ENCODE results near the gene ESR1.

Gene ESR1

DNA sequence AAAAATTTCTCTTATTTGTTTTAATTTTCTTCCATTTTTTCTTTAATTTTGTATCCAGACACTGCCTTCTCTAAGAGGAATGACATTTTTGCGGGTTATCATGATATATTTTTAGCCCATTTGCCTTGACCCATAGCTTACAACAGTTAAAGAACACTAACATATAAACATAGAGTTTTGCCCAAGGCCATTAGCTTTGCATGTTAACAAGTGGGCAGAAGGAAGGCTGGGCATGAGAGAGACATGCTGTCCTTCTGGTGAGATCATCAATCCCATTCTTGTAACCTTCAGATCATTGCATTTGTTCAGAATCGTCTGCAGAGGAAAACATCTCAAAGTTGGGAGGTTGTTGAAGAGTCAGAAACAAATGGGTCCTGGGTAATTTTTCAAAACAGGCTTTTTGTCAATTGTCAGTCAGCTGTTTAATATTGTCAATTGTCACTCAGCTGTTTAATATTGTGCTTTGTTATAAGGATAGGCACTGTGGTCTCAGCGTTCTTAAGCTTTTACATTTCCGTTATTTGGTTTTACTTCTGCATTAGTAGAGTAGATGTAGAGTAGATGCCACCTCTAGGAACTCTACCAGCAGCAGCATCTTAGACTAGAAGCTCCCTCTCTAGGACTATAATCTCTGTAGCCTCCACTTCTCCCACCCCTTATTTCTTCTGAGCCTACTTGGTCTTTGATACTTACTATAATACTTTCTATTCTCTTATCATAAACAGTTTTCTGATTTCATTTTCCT lies 243.1 kb downstream of the ESR1 start:
- H3K4me1 ChIP-seq (ENCODE audit: control insufficient read depth, insufficient read depth, low read length): no peaks in the 10 kb centered on the region
- H3K36me3 ChIP-seq (ENCODE audit: control insufficient read depth, insufficient read depth, low read length): no peaks in the 10 kb centered on the region

DNA sequence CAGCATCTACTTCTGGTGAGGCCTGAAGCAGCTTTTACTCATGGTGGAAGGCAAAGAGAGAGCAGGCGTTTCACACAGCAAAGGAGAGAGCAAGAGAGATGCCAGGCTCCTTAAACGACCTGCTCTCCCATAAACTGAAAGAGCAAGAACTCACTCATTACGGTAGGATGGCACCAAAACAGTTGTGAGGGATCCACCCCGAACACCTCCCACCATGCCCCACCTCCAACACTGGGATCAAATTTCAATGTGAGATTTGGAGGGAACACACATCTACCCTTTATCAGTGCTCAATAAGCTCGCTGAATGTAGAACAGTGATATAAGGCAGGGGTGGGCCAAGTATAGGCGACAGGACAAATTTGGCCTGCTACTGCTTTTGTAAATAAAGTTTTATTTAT lies 244.6 kb downstream of the ESR1 start:
- Histone ChIP-seq H3K27me3 (ENCODE audit: control insufficient read depth, insufficient read depth, low read length) (no peaks in the 10 kb centered on the region), H3K4me1 (ENCODE audit: control insufficient read depth, insufficient read depth, low read length) (no peaks in the 10 kb centered on the region), H3K36me3 (ENCODE audit: control insufficient read depth, insufficient read depth, low read length) (no peaks in the 10 kb centered on the region), H3K9me3 (ENCODE audit: control insufficient read depth, low read length) (no peaks in the 10 kb centered on the region), H3K4me3 (ENCODE audit: low read length) (no peak overlapping the region), H3K9ac (ENCODE audit: low read length) (no peak overlapping the region)

More for the DNA sequence above, 243.1 kb downstream of the ESR1 start:
- Histone ChIP-seq H3K9ac (ENCODE audit: low read length) (no peak overlapping the region), H3K27me3 (ENCODE audit: control insufficient read depth, insufficient read depth, low read length) (no peaks in the 10 kb centered on the region), H3K9me3 (ENCODE audit: control insufficient read depth, low read length) (no peaks in the 10 kb centered on the region), H3K4me3 (ENCODE audit: low read length) (no peak overlapping the region)

DNA sequence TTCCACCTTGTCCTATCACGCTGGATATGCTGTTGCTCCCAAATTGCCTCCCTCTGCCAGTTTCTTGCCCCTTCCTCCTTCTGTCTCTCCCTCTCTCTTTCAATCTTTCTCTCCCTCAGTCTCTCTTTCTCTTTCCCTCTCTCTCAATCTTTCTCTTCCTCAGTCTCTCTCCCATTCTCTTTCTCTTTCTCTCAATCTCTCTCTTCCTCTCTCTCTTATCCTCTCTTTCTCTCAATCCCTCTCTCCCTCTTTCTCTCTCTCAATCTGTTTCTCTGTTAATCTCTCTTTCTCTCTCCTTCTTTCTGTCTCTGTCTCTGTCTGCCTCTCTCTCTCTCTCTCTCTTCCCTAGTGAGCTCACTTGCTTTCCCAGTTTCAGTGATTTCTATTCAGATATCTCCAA lies 245.8 kb downstream of the ESR1 start:
- Histone ChIP-seq H3K4me1 (ENCODE audit: control insufficient read depth, insufficient read depth, low read length) (no peaks in the 10 kb centered on the region), H3K9me3 (ENCODE audit: control insufficient read depth, low read length) (no peaks in the 10 kb centered on the region), H3K27me3 (ENCODE audit: control insufficient read depth, insufficient read depth, low read length) (no peaks in the 10 kb centered on the region), H3K36me3 (ENCODE audit: control insufficient read depth, insufficient read depth, low read length) (no peaks in the 10 kb centered on the region), H3K4me3 (ENCODE audit: low read length) (no peak overlapping the region), H3K9ac (ENCODE audit: low read length) (no peak overlapping the region)

DNA sequence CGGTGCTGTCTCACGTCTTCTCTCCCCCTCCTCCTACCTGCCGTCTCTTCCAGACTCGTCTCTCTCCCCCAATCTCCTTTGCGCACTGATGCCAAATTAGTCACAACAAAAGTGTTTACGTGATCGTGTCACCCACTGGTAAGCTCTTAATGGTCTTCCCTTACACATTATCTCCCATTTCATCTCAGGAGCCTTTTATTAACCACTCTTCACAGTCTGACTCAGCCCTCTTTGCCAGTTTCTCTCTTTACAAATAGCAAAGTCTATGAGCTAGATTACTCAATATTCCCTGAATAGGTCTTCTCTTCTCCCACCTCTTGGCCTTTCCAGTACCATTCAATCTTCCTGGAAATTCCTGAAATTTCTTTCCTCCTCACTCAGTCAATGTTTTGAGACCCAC lies 247.0 kb downstream of the ESR1 start:
- no peak overlapping the region for H3K9ac ChIP-seq (ENCODE audit: low read length)
- no peaks in the 10 kb centered on the region for H3K4me1 ChIP-seq (ENCODE audit: control insufficient read depth, insufficient read depth, low read length)
- H3K27me3 ChIP-seq (ENCODE audit: control insufficient read depth, insufficient read depth, low read length): no peaks in the 10 kb centered on the region

DNA sequence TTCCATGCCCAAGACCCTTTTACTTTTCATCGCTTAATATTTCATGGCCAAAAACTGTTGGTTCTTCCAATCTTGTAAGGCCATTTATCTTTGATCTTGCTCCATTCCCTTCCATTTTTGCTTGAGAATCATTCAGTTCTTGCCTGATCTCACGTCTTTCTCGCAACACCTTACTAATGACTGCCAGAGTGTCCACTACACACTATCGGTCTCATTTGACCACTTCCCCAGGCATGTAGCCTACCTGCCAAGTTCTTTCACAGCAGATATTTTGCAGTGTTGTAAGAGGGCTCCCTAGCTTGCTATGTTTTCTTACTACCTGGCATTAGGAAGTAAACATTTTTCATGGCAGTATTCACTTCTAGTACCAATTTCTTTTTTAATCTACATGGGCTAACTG lies 248.0 kb downstream of the ESR1 start:
- H3K9ac ChIP-seq (ENCODE audit: low read length): no peak overlapping the region
- no peaks in the 10 kb centered on the region for H3K9me3 ChIP-seq (ENCODE audit: control insufficient read depth, low read length)
- H3K36me3 ChIP-seq (ENCODE audit: control insufficient read depth, insufficient read depth, low read length): no peaks in the 10 kb centered on the region
- no peaks in the 10 kb centered on the region for H3K27me3 ChIP-seq (ENCODE audit: control insufficient read depth, insufficient read depth, low read length)
- H3K4me3 ChIP-seq (ENCODE audit: low read length): no peak overlapping the region
- H3K4me1 ChIP-seq (ENCODE audit: control insufficient read depth, insufficient read depth, low read length): no peaks in the 10 kb centered on the region

More for the DNA sequence above, 247.0 kb downstream of the ESR1 start:
- Histone ChIP-seq H3K4me3 (ENCODE audit: low read length) (no peak overlapping the region), H3K9me3 (ENCODE audit: control insufficient read depth, low read length) (no peaks in the 10 kb centered on the region), H3K36me3 (ENCODE audit: control insufficient read depth, insufficient read depth, low read length) (no peaks in the 10 kb centered on the region)

DNA sequence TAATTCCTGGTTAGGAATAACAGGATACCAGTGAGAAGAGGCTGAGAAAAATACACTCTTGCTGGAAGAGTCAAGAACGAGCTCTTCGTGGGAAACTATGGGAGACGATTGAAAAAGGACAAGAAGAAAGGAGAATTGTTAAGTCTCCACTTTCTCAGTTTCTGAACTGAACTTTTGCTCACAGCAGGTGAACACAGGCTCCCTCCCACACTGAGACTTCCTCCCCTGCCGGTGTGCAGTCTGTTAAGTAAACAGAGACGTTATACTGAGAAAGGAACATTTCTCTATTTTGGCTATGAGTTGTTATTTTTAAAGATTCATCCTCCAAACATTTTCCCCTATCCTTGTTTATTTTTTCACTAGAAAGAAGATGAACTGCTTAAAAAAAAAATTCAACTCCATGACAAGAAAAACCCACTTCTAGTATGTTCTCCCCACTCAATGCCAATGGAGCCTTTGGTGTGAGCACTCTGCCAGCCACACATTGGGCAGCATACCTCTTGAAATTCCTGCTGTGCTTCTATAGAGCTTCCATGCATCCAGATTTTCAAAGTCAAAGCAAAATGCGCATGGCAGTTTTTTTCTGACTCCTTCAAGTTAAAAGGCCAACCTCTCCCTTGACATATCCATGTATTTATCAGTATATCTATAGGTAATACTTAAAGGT lies 250.5 kb downstream of the ESR1 start:
- H3K9me3 ChIP-seq (ENCODE audit: control insufficient read depth, low read length): no peaks in the 10 kb centered on the region
- no peaks in the 10 kb centered on the region for H3K27me3 ChIP-seq (ENCODE audit: control insufficient read depth, insufficient read depth, low read length)
- H3K4me1 ChIP-seq (ENCODE audit: control insufficient read depth, insufficient read depth, low read length): no peaks in the 10 kb centered on the region

DNA sequence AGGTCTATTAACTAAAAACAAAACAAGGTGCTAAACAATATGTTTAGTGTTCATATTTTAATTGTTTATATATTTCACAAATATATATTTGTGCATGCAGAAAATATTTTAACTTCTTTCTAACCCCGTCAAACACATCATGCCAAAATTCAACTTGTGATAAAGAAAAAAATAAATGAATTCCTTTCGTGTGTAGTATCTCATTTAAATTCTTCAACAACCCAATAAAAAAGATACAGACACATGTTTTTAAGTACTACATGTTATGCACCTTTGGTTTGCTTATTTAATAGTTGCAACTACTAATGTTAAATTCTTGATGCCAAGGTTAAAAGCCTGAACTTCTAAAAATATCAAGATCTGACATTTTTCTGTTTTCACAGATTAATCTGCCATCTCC lies 252.4 kb downstream of the ESR1 start:
- Histone ChIP-seq H3K9ac (ENCODE audit: low read length) (no peak overlapping the region), H3K9me3 (ENCODE audit: control insufficient read depth, low read length) (no peaks in the 10 kb centered on the region), H3K4me1 (ENCODE audit: control insufficient read depth, insufficient read depth, low read length) (no peaks in the 10 kb centered on the region), H3K4me3 (ENCODE audit: low read length) (no peak overlapping the region), H3K36me3 (ENCODE audit: control insufficient read depth, insufficient read depth, low read length) (no peaks in the 10 kb centered on the region), H3K27me3 (ENCODE audit: control insufficient read depth, insufficient read depth, low read length) (no peaks in the 10 kb centered on the region)

More for the DNA sequence above, 250.5 kb downstream of the ESR1 start:
- no peak overlapping the region for H3K9ac ChIP-seq (ENCODE audit: low read length)
- H3K36me3 ChIP-seq (ENCODE audit: control insufficient read depth, insufficient read depth, low read length): no peaks in the 10 kb centered on the region
- no peak overlapping the region for H3K4me3 ChIP-seq (ENCODE audit: low read length)

DNA sequence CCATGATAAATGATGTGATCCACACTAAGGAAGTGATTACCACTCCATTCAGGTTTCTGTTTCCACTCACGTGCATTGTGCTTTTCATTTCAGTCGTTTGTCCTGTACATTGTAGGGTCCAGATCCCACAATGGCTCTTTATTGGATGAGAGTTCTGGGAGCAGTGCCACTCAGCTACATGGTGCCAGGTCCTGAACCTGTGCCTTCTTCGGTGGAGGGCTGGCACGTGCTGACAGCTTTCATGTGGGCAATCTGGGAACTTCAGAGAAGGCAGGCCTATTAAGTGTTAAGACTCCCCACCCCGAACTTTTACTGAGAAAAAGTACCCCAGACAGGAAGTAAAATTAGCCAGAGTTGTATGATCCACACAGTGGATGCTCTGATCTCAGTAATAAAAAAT lies 255.0 kb downstream of the ESR1 start:
- no peaks in the 10 kb centered on the region for H3K4me1 ChIP-seq (ENCODE audit: control insufficient read depth, insufficient read depth, low read length)
- no peaks in the 10 kb centered on the region for H3K36me3 ChIP-seq (ENCODE audit: control insufficient read depth, insufficient read depth, low read length)
- no peaks in the 10 kb centered on the region for H3K27me3 ChIP-seq (ENCODE audit: control insufficient read depth, insufficient read depth, low read length)
- no peaks in the 10 kb centered on the region for H3K9me3 ChIP-seq (ENCODE audit: control insufficient read depth, low read length)
- no peak overlapping the region for H3K9ac ChIP-seq (ENCODE audit: low read length)
- H3K4me3 ChIP-seq (ENCODE audit: low read length): no peak overlapping the region

DNA sequence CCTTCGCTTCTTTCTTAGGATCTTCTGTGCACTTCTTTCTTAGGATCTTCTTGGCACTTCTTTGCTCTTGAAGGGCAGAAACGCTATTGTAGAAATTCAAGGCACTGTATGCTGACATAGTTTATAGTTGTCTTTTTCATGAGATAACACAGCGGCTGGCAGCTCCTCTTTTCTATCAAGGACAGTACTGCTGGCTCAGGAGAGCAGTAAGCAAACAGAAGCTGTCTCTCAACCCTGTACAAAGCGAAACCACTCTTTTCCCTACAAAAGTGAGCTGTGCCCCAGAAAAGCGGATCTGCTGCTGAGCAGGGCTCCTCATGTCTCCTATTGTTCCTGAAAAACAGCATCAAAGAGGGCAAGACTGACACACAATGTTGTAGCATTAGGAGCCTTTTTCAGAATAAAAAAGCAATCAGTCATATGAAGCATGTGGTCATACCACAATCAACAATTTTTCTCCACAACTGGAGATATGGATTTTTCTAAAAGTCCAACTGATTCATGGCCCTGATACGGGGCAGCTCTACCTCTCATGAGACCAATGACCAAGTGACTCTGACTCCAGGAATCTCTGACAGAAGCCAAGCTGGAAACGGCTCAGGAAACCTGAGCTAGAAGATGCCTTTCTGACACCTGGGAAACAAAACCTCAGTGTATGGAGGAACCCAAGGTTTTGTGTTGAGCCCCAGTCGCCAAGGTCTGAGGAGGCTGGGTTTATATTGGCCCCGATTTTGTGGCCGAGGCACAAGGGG lies 255.9 kb downstream of the ESR1 start:
- Histone ChIP-seq H3K27me3 (ENCODE audit: control insufficient read depth, insufficient read depth, low read length) (no peaks in the 10 kb centered on the region), H3K9me3 (ENCODE audit: control insufficient read depth, low read length) (no peaks in the 10 kb centered on the region), H3K36me3 (ENCODE audit: control insufficient read depth, insufficient read depth, low read length) (no peaks in the 10 kb centered on the region), H3K4me3 (ENCODE audit: low read length) (no peak overlapping the region), H3K4me1 (ENCODE audit: control insufficient read depth, insufficient read depth, low read length) (no peaks in the 10 kb centered on the region), H3K9ac (ENCODE audit: low read length) (no peak overlapping the region)

DNA sequence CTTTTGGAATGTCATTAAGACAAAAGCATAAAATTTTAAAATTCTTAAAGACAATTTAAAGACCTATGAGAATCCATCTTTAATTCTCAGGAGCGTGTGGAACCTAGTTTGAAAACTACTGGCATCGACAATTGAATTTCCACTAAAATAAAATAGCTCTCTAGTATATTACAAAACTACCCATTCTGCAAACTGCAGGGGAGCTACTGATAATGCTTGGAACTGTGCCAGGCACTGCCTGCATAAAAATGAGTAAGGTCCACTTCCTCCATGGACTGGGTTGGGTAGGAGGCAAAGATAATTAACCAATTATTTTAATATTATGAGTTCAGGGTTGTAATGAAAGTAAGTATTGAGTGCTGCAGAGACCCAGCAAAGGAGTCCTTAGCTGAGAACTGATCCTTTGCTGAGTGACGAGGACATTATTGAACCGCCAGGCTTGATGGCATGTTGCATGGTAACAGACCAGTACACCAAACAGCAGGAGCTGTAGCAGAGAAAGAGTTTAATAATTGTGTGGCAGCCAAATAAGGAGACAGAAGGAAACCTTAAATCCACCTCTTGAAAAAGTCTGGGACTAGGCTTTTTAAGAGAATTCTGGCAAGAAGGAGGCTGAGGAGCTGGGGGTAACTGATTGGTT lies 261.3 kb downstream of the ESR1 start:
- Histone ChIP-seq H3K36me3 (ENCODE audit: control insufficient read depth, insufficient read depth, low read length) (no peaks in the 10 kb centered on the region), H3K4me1 (ENCODE audit: control insufficient read depth, insufficient read depth, low read length) (no peaks in the 10 kb centered on the region)

DNA sequence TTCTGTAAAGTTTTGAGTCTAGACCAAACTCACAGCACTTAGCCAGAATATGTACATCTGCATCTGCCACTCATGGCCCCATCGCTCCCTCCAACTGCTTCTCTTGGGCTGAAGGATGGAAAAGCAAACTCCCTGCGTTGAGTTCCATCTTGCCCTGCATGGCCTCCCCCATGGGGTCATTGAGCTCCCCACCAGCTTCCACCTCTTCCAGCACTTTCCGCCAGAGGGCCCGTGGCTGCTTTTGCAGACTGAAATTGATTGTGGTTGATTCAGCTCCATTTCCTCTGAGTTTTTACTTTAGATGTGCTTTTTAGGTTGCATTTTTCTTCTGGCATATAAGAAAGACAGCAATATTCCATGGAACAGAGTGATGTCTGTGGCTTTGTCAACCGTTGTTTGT lies 263.1 kb downstream of the ESR1 start:
- Histone ChIP-seq H3K27me3 (ENCODE audit: control insufficient read depth, insufficient read depth, low read length) (no peaks in the 10 kb centered on the region), H3K4me1 (ENCODE audit: control insufficient read depth, insufficient read depth, low read length) (no peaks in the 10 kb centered on the region), H3K9ac (ENCODE audit: low read length) (no peak overlapping the region), H3K9me3 (ENCODE audit: control insufficient read depth, low read length) (no peaks in the 10 kb centered on the region), H3K36me3 (ENCODE audit: control insufficient read depth, insufficient read depth, low read length) (no peaks in the 10 kb centered on the region), H3K4me3 (ENCODE audit: low read length) (no peak overlapping the region)

More for the DNA sequence above, 261.3 kb downstream of the ESR1 start:
- H3K9ac ChIP-seq (ENCODE audit: low read length): no peak overlapping the region
- H3K9me3 ChIP-seq (ENCODE audit: control insufficient read depth, low read length): no peaks in the 10 kb centered on the region
- no peak overlapping the region for H3K4me3 ChIP-seq (ENCODE audit: low read length)
- H3K27me3 ChIP-seq (ENCODE audit: control insufficient read depth, insufficient read depth, low read length): no peaks in the 10 kb centered on the region

DNA sequence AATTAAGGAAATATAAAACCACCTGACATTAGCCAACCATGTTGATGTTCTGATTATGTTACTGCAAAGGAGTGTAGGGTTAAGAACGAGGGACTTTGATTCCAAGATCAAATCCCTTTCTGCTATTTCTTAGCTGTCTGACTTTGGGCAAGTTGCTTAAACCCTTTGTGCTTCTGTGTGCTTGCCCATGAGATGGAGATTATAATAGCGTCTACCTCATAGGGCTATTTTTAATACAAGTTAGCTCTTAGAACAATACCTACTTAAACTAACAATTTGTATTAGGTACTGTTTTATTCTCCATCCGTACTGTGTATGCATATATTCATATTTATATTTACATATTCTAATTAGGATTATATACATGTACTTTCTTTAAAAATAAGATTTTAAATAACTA lies 263.8 kb downstream of the ESR1 start:
- Histone ChIP-seq H3K9ac (ENCODE audit: low read length) (no peak overlapping the region), H3K4me1 (ENCODE audit: control insufficient read depth, insufficient read depth, low read length) (no peaks in the 10 kb centered on the region), H3K4me3 (ENCODE audit: low read length) (no peak overlapping the region), H3K27me3 (ENCODE audit: control insufficient read depth, insufficient read depth, low read length) (no peaks in the 10 kb centered on the region), H3K9me3 (ENCODE audit: control insufficient read depth, low read length) (no peaks in the 10 kb centered on the region), H3K36me3 (ENCODE audit: control insufficient read depth, insufficient read depth, low read length) (no peaks in the 10 kb centered on the region)

All from mucosa of stomach (tissue), 1 donor.